T-helper 9 cell (primary cell): ENCODE data around the gene C17orf113.
A peak's percentile ranks its signal among the peaks of the same experiment; 100 is the strongest.

Source experiments
- DNase-seq: peaks from one replicate; pipeline ENCODE4 v3.0.0-alpha.2; 2020
- total RNA-seq, 2 donors: gene quantifications; one replicate each; lab custom pipeline; 2026; lab: John Stamatoyannopoulos, UW

Gene C17orf113
- 0.70 to 0.72 reads per million in 2 donors for total RNA-seq

- peak; percentile 27 for DNase-seq
Measured at GRCh38 chr17:42050393-42051012, at the start of gene C17orf113. C17orf113 (minus strand) TSS chr17:42050601; CDS start chr17:42043376, 7,225 bp downstream.

- DNase-seq = no peak
Measured at GRCh38 chr17:42098730-42099399, 48.5 kb upstream of the C17orf113 start.

GRCh38 chr17:42097691-42098631, 47.6 kb upstream of the C17orf113 start, which contains the start of gene ZNF385C:
ZNF385C (minus strand) TSS chr17:42098473; CDS start chr17:42063056, 35,417 bp downstream.
- DNase-seq = peak; percentile 60

GRCh38 chr17:42096360-42097111, 46.1 kb upstream of the C17orf113 start:
- DNase-seq = no peak

- no peak for DNase-seq
Measured at GRCh38 chr17:42094375-42095069, 44.1 kb upstream of the C17orf113 start.

GRCh38 chr17:42092939-42093338, 42.5 kb upstream of the C17orf113 start:
- no peak for DNase-seq

- no peak for DNase-seq
Measured at GRCh38 chr17:42090964-42091790, 40.8 kb upstream of the C17orf113 start.

- no peak for DNase-seq
Measured at GRCh38 chr17:42088736-42089135, 38.3 kb upstream of the C17orf113 start.

GRCh38 chr17:42087736-42088705, 37.6 kb upstream of the C17orf113 start:
- no peak for DNase-seq

GRCh38 chr17:42087042-42087701, 36.8 kb upstream of the C17orf113 start:
- no peak for DNase-seq

- DNase-seq = no peak
Measured at GRCh38 chr17:42081516-42082129, 31.2 kb upstream of the C17orf113 start.

- no peak for DNase-seq
Measured at GRCh38 chr17:42079541-42079940, 29.1 kb upstream of the C17orf113 start.

GRCh38 chr17:42078396-42079043, 28.1 kb upstream of the C17orf113 start:
- no peak for DNase-seq

- no peak for DNase-seq
Measured at GRCh38 chr17:42077755-42078154, 27.4 kb upstream of the C17orf113 start.

GRCh38 chr17:42076797-42077559, 26.6 kb upstream of the C17orf113 start:
- DNase-seq = no peak

- DNase-seq = no peak
Measured at GRCh38 chr17:42075789-42076188, 25.4 kb upstream of the C17orf113 start.
